GM15510 (cell line): ENCODE results near the gene PGAM4.

Experiments used
- POLR2A ChIP-seq: IDR thresholded peaks from 3 replicates; pipeline ENCODE4 v1.6.1; 2011; ENCODE audit warnings: borderline replicate concordance; ENCODE audit not compliant: insufficient read length; ENCODE audit errors: extremely low read depth

Gene PGAM4

GRCh38 chrX:77969538-77969937, at the start of gene PGAM4:
TSS of gene PGAM4 (minus strand) at chrX:77969638. CDS start at chrX:77969638, 0 bp downstream.
- TF ChIP-seq POLR2A, result no peak

DNA sequence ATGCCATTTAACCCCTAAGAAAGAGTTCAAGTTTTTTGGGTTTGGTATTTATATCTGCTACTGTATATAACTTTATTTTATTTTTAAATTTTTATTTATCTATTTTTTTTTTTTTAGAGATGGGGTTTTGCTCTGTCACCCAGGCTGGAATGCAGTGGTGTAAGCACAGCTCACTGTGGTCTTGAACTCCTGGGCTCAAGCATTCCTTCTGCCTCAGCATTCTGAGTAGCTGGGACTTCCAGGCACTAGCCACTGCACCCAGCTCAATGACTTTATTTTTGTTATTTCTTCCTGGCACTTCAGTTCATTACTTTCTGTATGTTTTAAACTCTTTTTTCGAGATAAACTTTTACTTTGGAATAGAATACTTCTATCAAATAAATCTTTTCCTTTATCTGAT, 42.4 kb upstream of the PGAM4 start:
- TF ChIP-seq POLR2A, result no peak

DNA sequence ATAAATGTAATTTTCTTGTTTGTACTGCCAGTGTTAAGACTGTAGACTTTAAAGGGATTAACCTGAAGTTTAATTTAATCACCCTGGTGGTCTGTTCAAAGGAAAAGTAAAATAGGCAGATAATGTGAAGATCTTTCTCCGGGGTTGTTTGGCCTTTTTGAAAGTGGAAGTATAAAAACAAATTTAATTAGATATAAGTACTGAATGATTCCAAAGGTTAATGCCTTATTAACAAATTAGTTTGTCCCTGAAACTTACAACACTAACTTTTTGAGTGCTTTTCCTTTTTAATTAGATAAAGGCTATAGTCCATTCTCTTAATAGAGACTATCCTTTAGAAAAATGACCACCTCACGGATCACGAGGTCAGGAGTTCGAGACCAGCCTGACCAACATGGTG, 10.4 kb upstream of the PGAM4 start:
- TF ChIP-seq POLR2A, result no peak

- no peak for TF ChIP-seq POLR2A
Measured at GRCh38 chrX:77977518-77977917, 8.1 kb upstream of the PGAM4 start.

- no peak for TF ChIP-seq POLR2A
Measured at GRCh38 chrX:77977095-77977494, 7.7 kb upstream of the PGAM4 start.

- TF ChIP-seq POLR2A, result no peak
Measured at GRCh38 chrX:77975755-77976154, 6.3 kb upstream of the PGAM4 start.

- TF ChIP-seq POLR2A, result no peak
Measured at GRCh38 chrX:77967631-77968030, 1.8 kb downstream of the PGAM4 start.

GRCh38 chrX:77966361-77966760, 3.1 kb downstream of the PGAM4 start:
- no peak for TF ChIP-seq POLR2A

GRCh38 chrX:77962068-77962902, 7.2 kb downstream of the PGAM4 start:
- no peak for TF ChIP-seq POLR2A

GRCh38 chrX:77961063-77961462, 8.4 kb downstream of the PGAM4 start:
- no peak for TF ChIP-seq POLR2A

- no peak for TF ChIP-seq POLR2A
Measured at GRCh38 chrX:77960567-77960966, 8.9 kb downstream of the PGAM4 start.

GRCh38 chrX:77953708-77954107, 15.7 kb downstream of the PGAM4 start:
- TF ChIP-seq POLR2A, result no peak

GRCh38 chrX:77953302-77953701, 16.1 kb downstream of the PGAM4 start:
- TF ChIP-seq POLR2A, result no peak

DNA sequence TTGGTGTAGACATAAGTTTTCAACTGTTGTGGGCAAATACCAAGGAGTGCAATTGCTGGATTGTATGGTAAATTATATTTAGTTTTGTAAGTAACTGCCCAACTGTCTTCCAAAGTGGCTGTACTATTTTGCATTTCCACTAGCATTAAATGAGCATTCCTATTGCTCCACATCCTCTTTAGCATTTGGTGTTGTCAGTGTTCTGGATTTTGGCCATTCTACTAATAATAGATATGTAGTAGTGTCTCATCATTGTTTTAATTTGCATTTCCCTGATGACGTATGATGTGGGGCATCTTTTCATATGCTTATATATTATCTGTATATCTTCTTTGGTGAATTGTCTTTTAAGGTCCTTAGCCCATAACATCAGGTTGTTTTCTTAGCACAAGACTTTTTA, 17.3 kb downstream of the PGAM4 start:
- TF ChIP-seq POLR2A, result no peak

- no peak for TF ChIP-seq POLR2A
Measured at GRCh38 chrX:77949840-77950239, 19.6 kb downstream of the PGAM4 start.

- no peak for TF ChIP-seq POLR2A
Measured at GRCh38 chrX:77946571-77946970, 22.9 kb downstream of the PGAM4 start.
